AG08395 (cell line): Measurements from ENCODE around the gene SDHAF4.
"Not testable (repeated sequence)": the region's sequence is repeated elsewhere in the genome, so short reads cannot be mapped to it uniquely, and the experiment has no call there.

Experiments
- DNase-seq: peaks from one replicate; pipeline ENCODE4 v3.0.0; 2012; ENCODE audit warnings: mixed read lengths, low spot score

The SDHAF4 gene

DNA sequence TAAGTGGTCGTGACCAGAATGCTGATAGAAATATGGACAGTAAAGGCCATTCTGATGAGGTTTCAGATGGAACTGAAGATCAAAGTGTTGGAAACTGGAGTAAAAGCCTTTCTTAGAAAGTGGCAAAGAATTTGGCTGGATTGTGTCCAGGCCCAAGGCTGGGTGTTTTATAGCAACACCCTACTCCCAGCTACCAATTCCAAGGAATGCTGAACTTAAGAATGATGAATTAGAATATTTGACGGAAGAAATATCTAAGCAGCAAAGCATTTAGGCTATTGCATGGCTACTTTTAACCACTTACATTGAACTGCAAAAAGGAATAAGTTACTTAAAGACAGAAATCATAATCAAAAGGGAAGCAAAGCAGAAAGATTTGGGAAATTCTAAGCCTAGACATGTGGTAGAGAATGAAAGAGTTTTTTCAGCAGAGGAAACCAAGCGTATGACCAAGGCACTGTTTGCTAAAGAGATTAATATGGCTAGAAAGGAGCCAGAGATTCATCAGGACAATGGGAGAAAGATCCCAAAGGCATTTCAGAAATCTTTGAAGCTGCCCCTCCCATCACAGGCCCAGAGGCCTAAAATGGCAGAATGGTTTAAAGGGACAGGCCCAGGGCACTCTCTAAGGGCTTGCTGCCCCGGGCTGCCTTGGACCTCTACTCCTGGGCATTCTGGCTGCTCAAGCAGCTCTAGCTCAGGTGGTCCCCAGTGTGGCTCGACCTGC, 25.8 kb downstream of the SDHAF4 start:
- DNase-seq: no peak

GRCh38 chr6:70593118-70593486, 26.4 kb downstream of the SDHAF4 start:
- no peak for DNase-seq

DNA sequence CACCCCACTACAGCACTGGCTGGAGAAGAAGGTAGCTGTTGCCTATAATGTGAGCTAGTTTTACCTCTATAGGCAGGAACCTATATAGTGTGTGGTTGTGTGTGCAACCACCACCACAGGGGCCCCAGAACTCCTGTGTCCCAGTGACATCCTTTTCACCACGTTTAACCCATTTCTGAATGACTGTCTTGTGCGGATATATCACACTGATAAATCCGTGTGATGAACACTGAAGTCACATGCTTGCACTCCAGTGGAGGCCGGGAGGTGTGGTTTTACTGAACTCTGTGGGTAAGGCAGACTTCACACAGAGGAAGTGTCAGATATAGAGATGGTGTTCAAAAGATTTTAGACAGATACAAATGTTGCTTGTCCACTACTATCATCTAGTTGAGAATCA, 32.5 kb downstream of the SDHAF4 start:
- DNase-seq: no peak

DNA sequence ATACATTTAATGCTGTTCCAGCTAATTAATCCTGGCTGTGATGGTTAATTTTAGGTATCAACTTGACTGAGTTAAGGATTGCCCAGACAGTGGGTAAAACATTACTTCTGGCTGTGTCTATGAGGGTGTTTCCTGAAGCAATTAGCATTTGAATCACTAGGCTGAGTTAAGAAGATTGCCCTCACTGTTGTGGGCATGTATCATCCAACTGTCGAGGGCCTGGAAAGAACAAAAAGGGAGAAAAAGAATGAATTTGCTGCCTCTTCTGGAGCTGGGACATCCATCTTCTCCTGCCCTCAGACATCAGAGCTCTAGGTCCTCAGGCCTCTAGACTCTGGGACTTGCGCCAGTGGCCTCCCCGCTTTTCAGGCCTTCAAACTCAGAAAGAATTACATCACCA, 34.3 kb downstream of the SDHAF4 start:
- no peak for DNase-seq

- no peak for DNase-seq
These were observed 37.5 kb downstream of the SDHAF4 start for GRCh38 chr6:70604254-70604653.

DNA sequence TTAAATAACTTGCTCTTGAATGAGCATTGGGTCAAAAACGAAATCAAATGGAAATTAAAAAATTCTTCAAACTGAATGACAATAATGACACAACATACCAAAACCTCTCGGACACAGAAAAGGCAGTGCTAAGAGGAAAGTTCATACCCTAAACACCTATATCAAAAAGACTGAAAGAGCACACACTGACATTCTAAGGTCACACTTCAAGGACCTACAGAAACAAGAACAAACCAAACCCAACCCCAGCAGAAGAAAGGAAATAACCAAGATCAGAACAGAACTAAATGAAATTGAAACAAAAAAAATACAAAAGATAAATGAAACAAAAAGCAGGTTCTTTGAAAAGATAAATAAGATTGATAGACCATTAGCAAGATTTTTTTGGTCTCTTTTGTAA, 40.6 kb downstream of the SDHAF4 start:
- not testable (repeated sequence) for DNase-seq

DNA sequence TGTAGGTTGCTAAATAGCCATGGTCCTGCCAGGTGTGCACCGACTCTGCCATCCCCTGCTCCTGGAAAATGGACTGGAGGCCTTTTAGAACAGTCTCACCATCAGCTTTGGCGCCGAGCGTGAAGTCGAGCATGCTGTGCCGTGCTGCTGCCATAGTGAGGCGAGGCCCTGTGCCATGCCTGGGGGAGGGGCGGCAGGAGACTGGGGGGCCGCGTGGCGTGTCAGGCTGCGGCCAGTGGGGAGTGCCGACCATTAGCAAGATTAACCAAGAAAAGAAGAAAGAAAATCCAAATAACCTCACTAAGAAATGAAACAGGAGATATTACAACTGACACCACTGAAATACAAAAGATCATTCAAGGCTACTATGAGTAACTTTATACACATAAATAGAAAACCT, 42.5 kb downstream of the SDHAF4 start:
- DNase-seq: not testable (repeated sequence)

- DNase-seq: no peak
These were observed 50.1 kb downstream of the SDHAF4 start for GRCh38 chr6:70616728-70617260.

DNA sequence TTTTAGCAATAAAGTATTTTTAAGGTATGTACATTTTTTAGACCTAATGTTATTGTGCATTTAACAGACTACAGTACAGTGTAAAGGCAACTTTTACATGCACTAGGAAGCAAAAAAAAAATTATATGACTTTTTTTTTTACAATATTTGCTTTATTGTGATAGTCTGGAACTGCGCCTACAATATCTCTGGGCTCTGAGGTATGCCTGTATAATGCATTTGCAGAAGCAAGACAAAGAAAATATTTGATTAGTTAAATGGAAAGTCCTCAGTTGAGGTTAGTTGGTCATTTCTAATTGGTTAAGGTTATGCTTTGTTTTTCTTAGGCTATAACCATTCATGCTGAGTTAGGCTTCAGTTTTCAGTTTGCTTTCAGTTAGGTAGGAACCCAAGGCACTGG, 54.0 kb downstream of the SDHAF4 start:
- no peak for DNase-seq

- DNase-seq: no peak
These were observed 55.7 kb downstream of the SDHAF4 start for GRCh38 chr6:70622461-70622860.

- DNase-seq: no peak
These were observed 58.7 kb downstream of the SDHAF4 start for GRCh38 chr6:70625436-70625835.

GRCh38 chr6:70627500-70628254, 60.9 kb downstream of the SDHAF4 start:
- no peak for DNase-seq

DNA sequence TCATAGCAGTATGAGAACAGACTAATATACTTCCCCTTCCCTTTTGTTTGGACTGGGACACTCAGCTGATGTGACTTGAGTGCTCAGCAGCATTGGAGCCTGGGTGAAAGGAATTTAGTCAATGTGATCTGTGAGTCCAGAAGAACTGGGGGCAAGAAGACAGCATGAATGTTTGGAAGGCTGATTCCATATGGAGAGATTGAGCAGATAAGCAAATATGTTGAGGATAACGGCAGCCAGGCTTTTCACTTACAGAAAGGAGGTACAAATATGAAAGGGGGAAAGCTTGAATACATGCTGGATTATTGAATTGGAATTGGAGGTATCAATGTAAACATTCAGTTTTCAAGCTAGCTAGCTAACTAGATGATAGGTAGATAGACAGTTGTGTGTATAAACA, 63.2 kb downstream of the SDHAF4 start:
- no peak for DNase-seq

- no peak for DNase-seq
These were observed 67.1 kb downstream of the SDHAF4 start for GRCh38 chr6:70633870-70634269.

DNA sequence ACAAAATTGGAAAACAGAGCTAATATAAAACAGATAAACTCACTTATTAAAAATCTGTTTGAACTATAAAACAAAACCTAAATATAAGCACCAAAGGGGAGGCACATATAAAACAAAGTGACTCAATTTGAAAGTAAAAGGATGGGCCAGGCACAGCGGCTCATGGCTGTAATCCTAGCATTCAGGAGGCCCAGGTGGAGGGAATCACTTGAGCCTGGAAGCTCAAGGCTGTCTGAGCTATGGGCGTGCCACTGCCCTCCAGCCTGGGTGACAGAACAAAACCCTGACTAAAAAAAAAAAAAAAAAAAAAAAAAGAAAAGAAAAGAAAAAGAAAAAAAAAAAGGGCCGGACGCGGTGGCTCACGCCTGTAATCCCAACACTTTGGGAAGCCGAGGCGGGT, 69.9 kb downstream of the SDHAF4 start:
- no peak for DNase-seq

DNA sequence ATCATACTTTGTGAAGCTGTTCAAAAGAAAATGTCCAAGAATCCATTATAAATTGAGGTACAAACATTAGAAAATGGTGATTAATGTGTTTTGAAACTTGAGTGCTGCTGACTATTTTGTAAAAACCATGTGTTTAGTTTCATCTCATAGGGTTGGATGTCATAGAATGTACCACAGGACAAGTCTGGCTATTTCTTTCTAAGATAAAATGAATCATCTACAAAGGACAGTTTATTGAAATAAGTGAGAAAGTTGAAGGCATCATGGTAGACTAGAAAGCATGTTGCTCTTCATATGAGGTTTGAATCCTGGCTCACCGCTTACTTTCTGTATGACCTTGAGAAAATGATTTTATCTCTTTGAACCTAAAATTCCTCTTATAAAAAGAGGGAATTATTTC, 71.7 kb downstream of the SDHAF4 start:
- DNase-seq: no peak
